GM21723 (cell line): ENCODE measurements around the gene ZNF608.

Experiments used
- ATAC-seq: cut with Tn5 transposase; IDR thresholded peaks from one replicate; pipeline ENCODE4 v1.9.1; 2021; ENCODE audit warnings: mild to moderate bottlenecking, moderate library complexity; ENCODE audit not compliant: unreplicated experiment

Gene ZNF608

GRCh38 chr5:124754206-124754927 is 7.9 kb upstream of the ZNF608 start:
- ATAC-seq: no peak

DNA sequence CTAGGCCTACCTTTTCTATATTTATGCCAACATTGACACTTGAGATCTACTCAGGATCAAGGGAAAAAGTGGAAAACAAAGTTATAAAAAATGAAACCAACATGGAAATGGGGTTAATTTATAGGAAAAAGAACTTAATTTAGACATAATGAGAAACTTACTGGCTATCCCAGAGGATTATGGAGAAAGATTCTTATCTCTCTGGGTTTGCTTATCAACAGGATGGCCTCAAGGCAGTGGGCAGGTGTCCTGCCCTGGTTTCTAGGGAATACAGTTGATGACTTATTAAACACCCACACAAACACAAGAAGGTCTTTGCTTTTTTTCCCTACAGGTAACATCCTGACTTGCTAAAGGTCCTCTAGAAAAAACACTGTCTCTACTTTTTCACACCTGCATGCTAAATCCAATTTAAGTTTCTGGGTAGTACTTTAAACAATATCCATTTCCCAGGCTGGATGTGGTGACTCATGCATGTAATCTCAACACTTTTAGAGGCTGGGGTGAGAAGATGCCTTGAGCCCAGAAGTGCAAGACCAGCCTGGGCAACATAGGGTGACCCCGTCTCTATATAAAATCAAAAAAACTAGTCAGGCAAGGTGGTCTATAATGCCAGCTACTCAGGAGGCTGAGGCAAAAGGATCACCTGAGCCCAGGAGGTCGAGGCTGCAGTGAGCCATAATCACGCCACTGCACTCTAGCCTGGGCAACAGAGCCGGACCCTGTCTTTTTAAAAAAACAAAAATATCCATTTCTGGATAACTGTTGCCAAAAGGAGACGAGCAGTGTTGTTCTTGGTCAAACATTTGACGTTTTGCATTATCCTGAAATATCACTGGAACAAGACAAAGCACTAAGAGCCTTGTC is 6.6 kb upstream of the ZNF608 start:
- ATAC-seq: no peak

- no peak for ATAC-seq
Observed at GRCh38 chr5:124751031-124751430, 4.6 kb upstream of the ZNF608 start.

DNA sequence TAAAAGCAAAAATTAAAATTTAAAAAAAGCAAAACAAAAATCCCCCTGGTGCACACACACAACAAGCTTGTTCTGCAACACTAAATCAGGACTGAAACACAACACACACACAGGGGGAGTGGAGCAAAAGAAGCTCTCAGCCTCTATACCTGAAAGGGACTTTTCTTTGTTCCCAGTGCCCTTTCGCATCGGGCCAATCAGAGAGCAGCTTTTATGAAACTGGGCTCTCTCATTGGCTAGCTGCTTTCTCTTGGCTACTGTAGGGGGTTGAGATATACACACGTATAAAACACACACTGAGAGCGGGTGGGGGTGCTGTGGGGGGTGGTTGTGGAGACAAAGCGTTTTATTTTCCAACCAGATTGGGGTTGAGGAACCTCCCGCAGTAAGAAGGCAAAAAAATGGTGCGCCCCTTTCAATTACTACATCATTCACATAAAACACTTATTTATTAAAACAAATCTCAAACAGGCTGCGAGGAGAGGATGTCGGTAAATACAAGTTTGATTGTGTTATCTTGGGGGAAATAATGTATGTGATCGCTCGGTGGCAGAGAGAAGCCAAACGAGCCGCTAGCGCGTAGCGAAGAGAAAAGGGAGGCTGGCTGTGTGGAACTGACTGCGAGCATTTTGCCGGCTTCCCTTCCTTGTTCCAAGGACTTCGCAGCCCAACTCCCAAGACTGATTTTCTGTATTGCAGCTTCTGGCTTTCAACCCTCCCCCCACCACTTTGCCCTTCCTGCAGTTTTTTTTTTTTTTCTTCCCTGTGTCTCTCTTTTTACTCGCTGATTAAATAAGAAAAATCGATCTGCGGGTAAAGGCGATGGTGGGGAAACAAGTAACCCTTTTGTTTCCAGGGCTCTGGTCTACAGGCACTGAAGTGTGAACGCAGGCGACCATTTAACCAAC is 2.5 kb upstream of the ZNF608 start:
- peak; percentile 85 for ATAC-seq

DNA sequence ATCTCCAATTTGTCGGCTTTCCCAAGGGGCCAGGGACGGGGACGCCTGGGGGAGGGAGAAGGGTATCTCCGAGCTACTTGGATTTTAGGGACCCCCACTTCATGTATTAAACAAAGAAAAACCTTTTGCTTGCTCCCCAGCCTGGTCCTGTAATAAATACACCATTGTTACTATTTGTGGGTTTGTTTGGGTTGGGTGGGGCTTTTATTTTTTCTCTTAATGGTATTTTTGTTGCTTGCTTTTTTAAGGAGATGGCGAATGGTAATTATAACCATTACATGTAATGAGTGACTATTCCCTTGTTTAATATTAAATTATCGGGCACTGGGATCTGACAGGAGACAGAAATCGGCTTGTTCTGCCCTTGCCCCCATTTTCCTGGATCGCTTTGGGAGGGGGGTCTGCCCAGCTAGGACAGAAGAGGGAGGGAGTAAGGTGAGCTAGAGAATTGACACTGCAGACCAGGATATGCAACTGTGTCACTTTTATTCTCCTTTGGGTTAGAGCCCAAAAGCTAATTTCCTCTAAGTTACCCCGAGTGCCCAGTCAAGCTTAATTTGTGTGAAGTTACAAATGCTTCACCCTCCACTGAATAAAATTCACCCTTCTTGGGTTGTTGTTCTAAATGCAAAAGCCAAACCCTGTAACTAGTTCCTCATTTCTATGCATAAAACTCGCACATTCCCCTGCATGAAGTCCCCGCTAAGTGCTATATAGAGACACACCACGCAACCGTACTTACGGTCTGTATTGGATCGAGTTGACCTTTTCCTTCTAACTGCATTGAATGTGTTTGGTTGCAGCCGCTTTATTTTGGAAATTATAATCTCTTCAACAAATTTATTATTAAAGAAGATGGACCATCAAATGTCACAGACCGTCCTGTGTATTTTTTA is 1.6 kb upstream of the ZNF608 start:
- peak; percentile 57 for ATAC-seq

DNA sequence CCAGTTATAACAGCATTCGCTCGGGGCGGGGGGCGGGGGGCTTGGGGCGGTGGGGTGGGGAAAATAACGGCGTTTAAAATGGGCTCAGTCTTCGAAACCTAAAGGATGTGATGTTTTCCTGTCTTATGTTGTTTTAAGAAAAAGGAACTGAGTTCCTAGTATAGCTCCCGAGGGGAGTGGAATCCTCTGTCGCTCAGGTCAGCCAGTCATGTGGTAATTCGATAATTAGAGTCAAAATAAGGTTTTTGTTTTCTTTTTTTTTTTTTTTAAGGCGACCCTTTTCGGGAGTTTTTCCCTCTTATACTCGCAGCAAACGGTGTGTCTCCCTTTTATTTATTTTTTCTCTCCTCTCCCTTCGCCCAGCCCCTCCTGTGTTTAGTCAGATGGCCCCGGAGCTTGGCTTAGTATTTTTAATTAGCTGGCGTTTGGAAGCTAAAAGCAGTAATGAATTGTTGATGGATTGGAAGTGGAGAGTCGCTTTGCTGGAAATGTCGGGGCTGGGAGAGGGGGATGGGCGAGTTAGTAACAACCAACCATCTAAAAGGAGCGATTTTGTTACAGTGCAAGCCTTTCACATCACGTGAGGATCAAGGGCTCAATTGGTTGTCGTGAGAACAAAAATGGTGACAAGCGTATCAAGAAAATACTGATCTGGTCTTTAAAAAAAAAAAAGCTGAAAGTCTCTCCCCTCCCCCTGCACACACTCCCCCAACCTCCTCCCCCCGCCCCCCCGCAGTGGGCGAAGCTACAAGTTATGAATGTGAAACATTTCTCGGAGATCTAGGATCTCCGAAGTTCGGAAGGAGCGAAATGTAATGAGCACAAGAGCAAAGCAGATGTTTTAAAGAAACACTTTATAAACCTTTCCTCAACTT is 714 bp upstream of the ZNF608 start:
- peak; percentile 31 for ATAC-seq

DNA sequence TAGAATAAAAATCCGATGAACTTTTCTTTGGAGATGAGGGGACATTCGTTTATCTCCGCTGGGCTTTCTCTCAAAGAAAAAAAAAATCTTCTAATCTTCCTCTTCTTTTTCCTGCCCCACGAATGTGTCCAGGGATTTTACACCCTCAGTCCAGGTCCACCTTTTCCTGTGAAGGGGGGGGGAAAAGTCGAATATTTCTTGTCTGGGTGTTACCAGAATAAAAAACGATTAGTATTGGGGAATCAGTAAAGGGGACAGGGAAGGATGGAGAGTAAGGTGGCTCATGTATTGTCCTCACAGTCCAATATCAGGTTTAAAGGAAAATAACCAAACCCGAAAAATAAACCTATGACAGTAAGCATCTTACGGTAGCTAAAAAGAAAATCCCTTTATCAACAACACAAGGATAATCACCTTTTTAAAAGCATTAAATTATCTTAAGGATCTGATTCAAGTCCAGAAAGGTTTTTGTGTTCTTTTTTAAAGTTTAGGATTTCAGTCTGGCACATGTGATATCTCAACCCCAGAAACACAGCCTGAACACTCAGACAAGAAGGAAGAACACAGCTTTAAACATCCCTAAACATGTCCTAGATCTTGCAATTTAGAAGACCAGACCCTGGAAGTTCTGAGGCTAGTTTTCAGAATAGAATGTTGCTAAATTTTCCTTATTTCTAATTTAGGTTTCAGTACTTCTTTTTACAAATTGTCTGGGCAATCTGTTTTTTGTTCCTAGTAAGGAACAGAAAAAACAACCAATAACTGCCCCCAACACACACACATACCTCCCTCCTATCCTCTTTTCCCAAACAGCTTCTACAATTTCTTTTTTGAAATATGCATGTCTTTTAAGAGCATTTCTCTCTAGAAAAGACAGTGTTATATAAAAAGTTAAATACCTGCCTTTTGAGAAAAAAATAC is 1.2 kb downstream of the ZNF608 start:
- ATAC-seq: no peak

GRCh38 chr5:124744170-124744971 is 2.1 kb downstream of the ZNF608 start:
- no peak for ATAC-seq

- peak; percentile 25 for ATAC-seq
Observed at GRCh38 chr5:124743602-124744169, 2.8 kb downstream of the ZNF608 start.

DNA sequence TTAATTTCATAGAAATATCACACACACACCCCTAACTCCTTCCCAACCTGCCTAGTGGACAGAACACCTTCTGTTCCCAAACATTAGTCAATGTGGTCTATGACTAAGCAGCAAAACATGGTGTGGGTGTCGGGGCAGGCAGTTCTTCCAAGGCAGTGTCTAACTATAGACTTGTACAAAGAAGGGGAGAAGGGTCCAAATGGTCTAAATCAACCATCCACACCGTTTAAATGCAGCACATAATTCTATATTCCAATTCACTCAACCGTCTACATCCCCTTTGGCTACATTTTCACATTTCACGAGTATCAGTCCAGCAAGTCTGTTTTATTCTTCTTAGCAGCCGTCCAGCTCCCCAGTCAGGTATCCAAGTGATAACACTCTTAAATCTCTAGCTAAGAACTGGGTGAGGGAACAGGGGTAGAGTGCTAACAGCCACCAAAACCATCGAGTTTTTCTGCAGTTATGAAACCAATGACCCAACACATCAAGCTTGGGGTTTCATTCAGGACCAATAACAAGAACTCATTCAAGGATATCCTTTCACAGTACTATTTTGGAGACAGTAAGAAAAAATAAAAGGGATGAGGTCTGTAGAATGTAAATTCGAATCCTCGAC is 3.3 kb downstream of the ZNF608 start:
- peak; percentile 25 for ATAC-seq

DNA sequence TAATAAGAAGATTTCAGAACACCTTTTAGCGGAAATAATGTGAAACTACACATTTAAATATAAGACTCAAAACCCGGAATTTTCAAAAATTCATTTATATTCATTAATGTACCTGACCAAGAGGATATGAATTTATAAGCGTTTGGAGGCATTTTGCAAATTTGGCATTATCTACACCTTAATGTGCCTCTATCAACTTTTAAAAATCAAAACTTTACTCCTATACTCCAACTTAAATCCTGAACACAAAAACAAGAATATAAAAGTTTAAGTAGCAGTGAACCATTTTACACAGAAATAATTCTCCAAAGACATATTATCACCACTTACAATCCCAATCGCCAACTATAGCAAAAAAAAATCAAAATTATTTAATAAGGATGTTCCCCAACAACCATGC is 3.9 kb downstream of the ZNF608 start:
- no peak for ATAC-seq

DNA sequence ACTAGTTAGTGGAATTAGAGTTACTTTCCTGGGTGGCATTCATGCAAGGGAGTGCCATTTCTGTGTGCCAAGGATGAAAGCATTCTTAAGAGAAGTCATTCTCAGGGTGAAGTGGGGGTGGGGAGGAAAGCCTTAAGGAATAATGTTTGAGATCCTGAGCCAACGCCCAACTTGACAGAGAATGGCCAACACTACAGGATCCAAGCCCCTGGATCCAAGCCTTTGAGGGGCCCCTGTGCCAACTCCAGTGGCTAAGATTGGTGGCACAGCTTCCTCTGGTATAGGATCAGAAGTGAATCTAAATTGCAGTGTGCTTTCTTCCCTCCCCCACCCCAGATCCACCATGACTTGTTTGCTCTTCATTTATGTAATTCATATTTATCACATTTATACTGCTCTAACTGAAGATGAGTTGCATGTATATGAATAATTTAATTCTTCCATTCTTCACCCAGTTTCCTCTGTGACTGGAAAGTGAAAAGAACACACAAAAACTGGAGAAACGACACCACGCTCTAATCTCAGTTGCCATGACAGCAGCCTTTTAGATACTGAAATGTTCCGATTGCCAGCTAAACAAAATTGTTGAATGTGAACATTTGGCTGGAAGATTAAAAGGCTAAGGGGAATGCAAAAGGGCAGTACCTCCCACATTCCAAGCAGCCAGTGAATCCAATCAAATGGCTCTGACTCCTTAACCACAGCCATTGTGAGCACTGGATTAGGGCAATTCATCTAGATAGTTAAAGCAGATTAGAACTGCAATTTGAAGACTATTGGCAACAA is 4.5 kb downstream of the ZNF608 start:
- no peak for ATAC-seq

DNA sequence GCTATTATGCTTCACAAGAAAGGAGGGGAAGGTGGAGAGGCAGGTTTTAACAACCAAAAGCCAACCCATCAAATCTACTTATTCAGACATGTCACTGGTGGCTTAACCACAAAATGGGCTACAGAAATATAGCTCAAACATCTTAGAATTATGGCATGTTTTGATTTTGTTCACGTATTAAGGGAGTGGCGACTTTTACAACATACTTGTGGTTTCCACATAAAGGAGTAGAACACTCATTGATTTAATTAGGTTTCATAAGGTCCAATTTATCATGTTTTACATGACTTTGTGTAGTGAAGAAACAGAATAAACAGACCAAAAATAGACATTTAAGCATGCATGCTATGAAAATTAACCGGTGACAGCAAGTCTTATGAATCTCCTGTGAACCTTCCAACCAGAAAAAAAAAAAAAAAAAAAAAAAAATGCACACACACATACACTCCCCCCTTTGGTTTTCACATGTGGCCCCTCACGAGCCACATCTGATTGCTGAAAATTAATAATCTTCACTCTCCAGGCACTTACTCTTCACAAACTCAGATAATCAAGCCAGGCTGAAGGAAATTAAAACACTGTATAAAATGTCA is 5.4 kb downstream of the ZNF608 start:
- no peak for ATAC-seq

DNA sequence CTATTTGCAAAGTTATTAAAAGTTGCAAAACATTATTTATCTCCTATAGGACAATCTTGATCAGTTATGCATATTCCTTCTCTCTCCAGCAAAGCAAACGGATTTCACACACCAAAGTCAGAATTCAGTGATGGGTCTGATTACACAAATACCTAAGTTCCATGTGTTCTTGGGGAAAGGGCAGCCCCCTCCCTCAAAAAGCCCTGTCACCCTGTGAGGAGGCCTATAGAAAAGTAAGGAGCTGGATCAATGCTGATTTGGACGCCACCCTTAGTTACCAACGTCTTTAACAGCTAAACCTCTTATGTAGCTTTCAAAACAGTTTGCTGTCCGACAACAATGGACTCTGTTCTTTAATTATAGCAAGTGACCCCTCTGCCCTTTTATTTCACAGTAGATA is 6.4 kb downstream of the ZNF608 start:
- no peak for ATAC-seq

DNA sequence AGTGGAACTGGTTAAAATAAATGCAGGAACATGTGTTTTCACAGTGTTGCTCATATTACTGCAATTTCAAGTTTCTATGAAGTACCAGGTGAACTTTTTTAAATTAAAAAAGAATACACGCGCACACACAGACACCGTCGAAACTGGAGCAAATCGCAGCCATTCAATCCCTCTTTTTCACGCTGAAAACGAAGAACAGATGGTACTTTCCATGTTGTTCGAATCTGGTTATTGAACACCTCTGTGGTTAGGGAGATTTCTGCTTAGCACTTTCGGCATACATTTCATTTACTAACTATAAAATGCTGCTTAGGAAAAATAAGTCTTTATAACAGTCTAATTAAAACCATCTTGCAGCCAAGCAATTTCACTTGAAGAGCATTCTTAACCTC is 6.8 kb downstream of the ZNF608 start:
- ATAC-seq: no peak
